Measurements from ENCODE around the gene SLC2A9. TPM values are rescaled to one million over a fixed set of nuclear protein-coding genes. Genes with fewer than 3 reads are reported as not detected.
A peak's percentile ranks its signal among the peaks of the same experiment; 100 is the strongest.

SLC2A9 gene
- polyA plus RNA-seq, 1 donor = 28.7 TPM

GRCh38 chr4:10045481-10045880 lies 24.2 kb upstream of the SLC2A9 start:
- H3K4me1 ChIP-seq (ENCODE audit: control insufficient read depth, insufficient read depth, low read length) = peaks cover 39% of the 10 kb centered on the region
- peak; percentile 81 to 92 for DNase-seq
- peak overlapping the region; percentile 68 for H3K27ac ChIP-seq (ENCODE audit: low read length)
- no peaks in the 10 kb centered on the region for H3K36me3 ChIP-seq (ENCODE audit: control insufficient read depth, insufficient read depth, low read length)
- peaks cover 7% of the 10 kb centered on the region for H3K9me3 ChIP-seq (ENCODE audit: control insufficient read depth, low read depth, low read length)
- no peaks in the 10 kb centered on the region for H3K27me3 ChIP-seq (ENCODE audit: control insufficient read depth, insufficient read depth, low read length)
- whole genome bisulfite sequencing (ENCODE audit: insufficient coverage, low lambda C conversion rate) = no CpG with 5 or more reads among the region's 1 CpG
- H3K4me3 ChIP-seq (ENCODE audit: low read length) = no peak overlapping the region

DNA sequence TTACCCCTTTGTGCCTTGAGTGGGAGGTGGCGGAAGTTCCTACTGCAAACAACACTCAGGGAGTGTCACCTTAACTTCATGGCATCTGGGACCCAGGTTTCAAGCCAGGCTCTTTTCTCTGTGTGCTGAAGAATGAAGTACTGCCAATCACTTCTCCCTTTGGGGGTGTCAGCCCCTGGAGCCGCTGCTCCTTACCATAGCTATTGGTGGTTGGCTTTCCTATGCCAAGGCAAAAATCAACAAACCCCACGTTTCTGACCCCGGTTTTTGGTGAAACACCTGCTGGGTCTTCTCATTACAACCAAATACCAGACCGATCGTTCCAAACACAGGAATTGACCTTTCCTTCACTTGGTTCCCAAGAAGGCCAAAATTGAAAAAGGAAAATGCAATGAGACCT lies 19.7 kb upstream of the SLC2A9 start:
- peaks cover 7% of the 10 kb centered on the region for H3K9me3 ChIP-seq (ENCODE audit: control insufficient read depth, low read depth, low read length)
- no peak overlapping the region for H3K27ac ChIP-seq (ENCODE audit: low read length)
- no CpG with 5 or more reads among the region's 6 CpGs for WGBS (ENCODE audit: insufficient coverage, low lambda C conversion rate)
- H3K36me3 ChIP-seq (ENCODE audit: control insufficient read depth, insufficient read depth, low read length) = no peaks in the 10 kb centered on the region
- H3K4me1 ChIP-seq (ENCODE audit: control insufficient read depth, insufficient read depth, low read length) = peaks cover 3% of the 10 kb centered on the region
- H3K4me3 ChIP-seq (ENCODE audit: low read length) = no peak overlapping the region
- DNase-seq = no peak
- H3K27me3 ChIP-seq (ENCODE audit: control insufficient read depth, insufficient read depth, low read length) = no peaks in the 10 kb centered on the region

DNA sequence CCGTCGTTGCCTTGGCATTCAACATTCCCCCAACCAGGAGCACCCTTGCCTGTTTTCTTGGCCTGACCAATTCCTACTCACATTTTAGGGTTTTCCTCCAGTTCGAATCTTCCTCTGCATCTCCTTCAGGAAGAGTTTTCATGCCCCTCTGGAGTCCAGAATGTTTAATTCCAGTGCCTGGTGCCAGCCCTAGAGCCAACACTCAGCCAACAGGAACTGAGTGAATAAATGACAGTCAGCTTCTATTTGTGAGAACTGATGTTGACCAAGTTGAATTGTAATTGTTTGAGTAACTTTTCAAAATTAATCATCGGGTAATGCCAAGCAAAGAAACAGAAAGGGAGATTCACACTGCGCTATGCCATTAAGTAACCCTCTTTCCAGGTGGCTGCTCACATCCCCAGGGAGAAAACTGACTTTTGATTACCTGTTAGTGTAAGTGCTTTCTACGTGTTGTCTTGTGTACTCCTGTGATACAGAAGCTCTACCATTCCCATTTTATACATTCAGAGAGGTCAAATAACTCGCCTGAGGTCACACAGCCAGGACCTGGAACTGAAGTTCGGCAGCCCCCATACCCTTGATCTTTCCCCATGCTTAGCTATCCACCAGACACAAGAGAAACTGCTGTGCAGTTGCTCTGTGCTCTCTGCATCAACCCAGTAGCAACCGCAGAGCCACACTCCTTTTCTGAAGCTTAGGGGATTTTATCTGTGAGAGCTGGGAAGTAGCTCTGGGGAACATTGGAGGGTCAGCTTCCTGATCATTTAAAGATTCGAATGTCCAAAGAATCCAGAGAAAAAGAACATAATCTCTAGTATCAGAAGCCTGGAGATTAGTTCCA lies 19.0 kb upstream of the SLC2A9 start:
- 100% methylated on average over 2 of the region's 10 CpGs for WGBS (ENCODE audit: insufficient coverage, low lambda C conversion rate)
- Histone ChIP-seq H3K4me3 (ENCODE audit: low read length) (no peak overlapping the region), H3K27me3 (ENCODE audit: control insufficient read depth, insufficient read depth, low read length) (no peaks in the 10 kb centered on the region), H3K36me3 (ENCODE audit: control insufficient read depth, insufficient read depth, low read length) (no peaks in the 10 kb centered on the region), H3K27ac (ENCODE audit: low read length) (no peak overlapping the region), H3K9me3 (ENCODE audit: control insufficient read depth, low read depth, low read length) (peaks cover 7% of the 10 kb centered on the region), H3K4me1 (ENCODE audit: control insufficient read depth, insufficient read depth, low read length) (no peaks in the 10 kb centered on the region)
- no peak for DNase-seq

DNA sequence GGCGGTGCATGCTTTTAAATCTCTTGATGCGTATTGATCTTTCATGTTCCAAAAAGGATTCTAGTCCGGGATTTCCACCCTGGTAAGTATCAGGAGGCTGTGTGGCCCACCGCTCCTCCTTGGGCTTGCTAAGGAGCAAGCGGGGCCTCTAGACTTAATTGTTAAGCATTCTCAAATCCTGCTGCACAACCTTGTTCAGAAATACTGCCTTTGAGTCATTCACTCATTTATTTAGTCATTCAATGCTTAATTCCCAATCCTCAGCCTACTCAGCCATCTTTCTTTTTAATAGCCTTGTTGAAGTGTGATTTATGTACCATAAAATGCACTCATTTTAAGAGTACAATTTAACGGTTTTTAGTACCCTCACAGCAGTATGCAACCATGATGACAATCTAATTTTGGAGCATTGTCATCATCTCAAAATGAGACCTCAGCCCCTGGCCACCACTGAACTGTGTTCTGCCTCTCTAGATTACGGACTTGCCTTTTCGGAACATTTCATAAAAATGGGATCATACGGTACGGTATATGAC lies 15.6 kb upstream of the SLC2A9 start:
- DNase-seq = no peak
- H3K4me1 ChIP-seq (ENCODE audit: control insufficient read depth, insufficient read depth, low read length) = no peaks in the 10 kb centered on the region
- no peaks in the 10 kb centered on the region for H3K36me3 ChIP-seq (ENCODE audit: control insufficient read depth, insufficient read depth, low read length)
- no peaks in the 10 kb centered on the region for H3K9me3 ChIP-seq (ENCODE audit: control insufficient read depth, low read depth, low read length)
- H3K27me3 ChIP-seq (ENCODE audit: control insufficient read depth, insufficient read depth, low read length) = no peaks in the 10 kb centered on the region
- 100% methylated on average over 3 of the region's 10 CpGs for WGBS (ENCODE audit: insufficient coverage, low lambda C conversion rate)
- no peak overlapping the region for H3K27ac ChIP-seq (ENCODE audit: low read length)
- no peak overlapping the region for H3K4me3 ChIP-seq (ENCODE audit: low read length)

GRCh38 chr4:10035130-10035529 lies 13.8 kb upstream of the SLC2A9 start:
- Histone ChIP-seq H3K27ac (ENCODE audit: low read length) (no peak overlapping the region), H3K27me3 (ENCODE audit: control insufficient read depth, insufficient read depth, low read length) (no peaks in the 10 kb centered on the region), H3K9me3 (ENCODE audit: control insufficient read depth, low read depth, low read length) (no peaks in the 10 kb centered on the region), H3K4me1 (ENCODE audit: control insufficient read depth, insufficient read depth, low read length) (no peaks in the 10 kb centered on the region), H3K36me3 (ENCODE audit: control insufficient read depth, insufficient read depth, low read length) (no peaks in the 10 kb centered on the region), H3K4me3 (ENCODE audit: low read length) (no peak overlapping the region)
- DNase-seq = peak in 1 of 2 donors; percentile 55
- WGBS (ENCODE audit: insufficient coverage, low lambda C conversion rate) = no CpG with 5 or more reads among the region's 6 CpGs

GRCh38 chr4:10034612-10035104 lies 13.4 kb upstream of the SLC2A9 start:
- no peaks in the 10 kb centered on the region for H3K36me3 ChIP-seq (ENCODE audit: control insufficient read depth, insufficient read depth, low read length)
- no peak for DNase-seq
- WGBS (ENCODE audit: insufficient coverage, low lambda C conversion rate) = no CpG with 5 or more reads among the region's 5 CpGs
- no peak overlapping the region for H3K27ac ChIP-seq (ENCODE audit: low read length)
- H3K9me3 ChIP-seq (ENCODE audit: control insufficient read depth, low read depth, low read length) = no peaks in the 10 kb centered on the region
- no peaks in the 10 kb centered on the region for H3K4me1 ChIP-seq (ENCODE audit: control insufficient read depth, insufficient read depth, low read length)
- no peak overlapping the region for H3K4me3 ChIP-seq (ENCODE audit: low read length)
- no peaks in the 10 kb centered on the region for H3K27me3 ChIP-seq (ENCODE audit: control insufficient read depth, insufficient read depth, low read length)

DNA sequence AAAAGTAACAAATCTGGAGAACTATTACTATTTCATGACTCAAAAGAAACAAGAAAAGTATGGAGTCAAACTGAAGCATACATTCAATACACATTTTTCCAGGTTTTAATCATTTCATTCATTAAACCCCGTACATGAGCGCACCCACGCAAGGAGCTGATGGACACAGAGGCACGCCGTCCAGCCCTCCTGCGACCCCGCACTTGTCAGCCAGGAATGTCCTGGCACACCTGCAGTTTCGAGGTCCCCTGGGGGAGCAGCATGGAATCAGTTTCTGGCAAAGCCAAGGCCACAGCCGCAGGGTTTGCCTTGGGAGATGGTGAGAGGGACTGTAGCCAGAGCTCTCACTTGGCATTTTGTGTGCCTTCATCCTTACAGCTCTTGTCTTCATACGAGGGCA lies 12.8 kb upstream of the SLC2A9 start:
- Histone ChIP-seq H3K4me1 (ENCODE audit: control insufficient read depth, insufficient read depth, low read length) (no peaks in the 10 kb centered on the region), H3K9me3 (ENCODE audit: control insufficient read depth, low read depth, low read length) (no peaks in the 10 kb centered on the region), H3K27me3 (ENCODE audit: control insufficient read depth, insufficient read depth, low read length) (no peaks in the 10 kb centered on the region), H3K36me3 (ENCODE audit: control insufficient read depth, insufficient read depth, low read length) (no peaks in the 10 kb centered on the region), H3K27ac (ENCODE audit: low read length) (no peak overlapping the region), H3K4me3 (ENCODE audit: low read length) (no peak overlapping the region)
- DNase-seq = no peak
- WGBS (ENCODE audit: insufficient coverage, low lambda C conversion rate) = no CpG with 5 or more reads among the region's 10 CpGs

GRCh38 chr4:10033191-10033881 lies 12.0 kb upstream of the SLC2A9 start:
- DNase-seq = no peak
- no CpG with 5 or more reads among the region's 18 CpGs for WGBS (ENCODE audit: insufficient coverage, low lambda C conversion rate)
- no peaks in the 10 kb centered on the region for H3K4me1 ChIP-seq (ENCODE audit: control insufficient read depth, insufficient read depth, low read length)
- H3K9me3 ChIP-seq (ENCODE audit: control insufficient read depth, low read depth, low read length) = no peaks in the 10 kb centered on the region
- no peak overlapping the region for H3K4me3 ChIP-seq (ENCODE audit: low read length)
- H3K27me3 ChIP-seq (ENCODE audit: control insufficient read depth, insufficient read depth, low read length) = no peaks in the 10 kb centered on the region
- H3K36me3 ChIP-seq (ENCODE audit: control insufficient read depth, insufficient read depth, low read length) = no peaks in the 10 kb centered on the region
- no peak overlapping the region for H3K27ac ChIP-seq (ENCODE audit: low read length)

GRCh38 chr4:10032625-10033024 lies 11.3 kb upstream of the SLC2A9 start:
- Histone ChIP-seq H3K4me3 (ENCODE audit: low read length) (no peak overlapping the region), H3K4me1 (ENCODE audit: control insufficient read depth, insufficient read depth, low read length) (no peaks in the 10 kb centered on the region), H3K9me3 (ENCODE audit: control insufficient read depth, low read depth, low read length) (no peaks in the 10 kb centered on the region), H3K36me3 (ENCODE audit: control insufficient read depth, insufficient read depth, low read length) (no peaks in the 10 kb centered on the region), H3K27ac (ENCODE audit: low read length) (no peak overlapping the region), H3K27me3 (ENCODE audit: control insufficient read depth, insufficient read depth, low read length) (no peaks in the 10 kb centered on the region)
- DNase-seq = no peak
- 100% methylated on average over 1 of the region's 6 CpGs for WGBS (ENCODE audit: insufficient coverage, low lambda C conversion rate)

- H3K27me3 ChIP-seq (ENCODE audit: control insufficient read depth, insufficient read depth, low read length) = no peaks in the 10 kb centered on the region
- WGBS (ENCODE audit: insufficient coverage, low lambda C conversion rate) = 50% methylated on average over 2 of the region's 10 CpGs
- H3K4me1 ChIP-seq (ENCODE audit: control insufficient read depth, insufficient read depth, low read length) = no peaks in the 10 kb centered on the region
Observed at GRCh38 chr4:10031668-10032590, 10.6 kb upstream of the SLC2A9 start.

More at GRCh38 chr4:10031668-10032590, 10.6 kb upstream of the SLC2A9 start:
- H3K27ac ChIP-seq (ENCODE audit: low read length) = no peak overlapping the region
- no peak overlapping the region for H3K4me3 ChIP-seq (ENCODE audit: low read length)
- no peak for DNase-seq
- H3K36me3 ChIP-seq (ENCODE audit: control insufficient read depth, insufficient read depth, low read length) = no peaks in the 10 kb centered on the region
- H3K9me3 ChIP-seq (ENCODE audit: control insufficient read depth, low read depth, low read length) = no peaks in the 10 kb centered on the region

Data from large intestine (tissue), 3 donors.